ENCODE measurements around the gene HARS2. TPM values are rescaled to one million over a fixed set of nuclear protein-coding genes. Genes with fewer than 3 reads are reported as not detected.

HARS2 gene
- total RNA-seq, 1 experiment from 2014 or later: 20.5 TPM

GRCh38 chr5:140741967-140742366 lies 50.7 kb downstream of the HARS2 start:
- Histone ChIP-seq H2BK20ac (ENCODE audit: low read depth, low read length, poor library complexity, severe bottlenecking) (no peak overlapping the region), H3K4ac (ENCODE audit: low read depth, low read length) (no peak overlapping the region), H3K4me2 (ENCODE audit: insufficient read depth, insufficient read length, low read length) (no peak overlapping the region), H2BK12ac (ENCODE audit: insufficient read length, low read depth, low read length) (no peak overlapping the region), H2BK5ac (ENCODE audit: insufficient read length, low read length) (no peak overlapping the region), H2AFZ (ENCODE audit: low read length) (no peak overlapping the region), H4K8ac (replicated peaks; ENCODE audit: insufficient read length, low read depth, low read length) (no peak overlapping the region), H3K56ac (ENCODE audit: insufficient read length, low read depth, low read length) (no peak overlapping the region), H3K9me3 (ENCODE audit: control insufficient read depth, low read depth, low read length) (no peaks in the 10 kb centered on the region), H4K5ac (ENCODE audit: insufficient read length, low read depth, low read length) (no peak overlapping the region), H3K14ac (ENCODE audit: insufficient read depth, low read length) (no peak overlapping the region), H2BK15ac (ENCODE audit: low read depth, low read length) (no peak overlapping the region), H3K27me3 (ENCODE audit: insufficient read depth, low read length) (no peaks in the 10 kb centered on the region), H4K91ac (ENCODE audit: insufficient read length, low read depth, low read length) (no peak overlapping the region), H4K20me1 (ENCODE audit: control insufficient read depth, insufficient read depth, insufficient read length) (no peaks in the 10 kb centered on the region), H3K23ac (ENCODE audit: insufficient read length, low read depth, low read length) (no peak overlapping the region), H3K4me1 (ENCODE audit: insufficient read depth, low read length) (no peaks in the 10 kb centered on the region), H3K23me2 (ENCODE audit: insufficient read length, low read depth, low read length, poor library complexity, severe bottlenecking) (no peaks in the 10 kb centered on the region), H3K9ac (ENCODE audit: extremely low read depth, insufficient read length, low read length) (no peak overlapping the region), H3T11ph (ENCODE audit: low read length) (no peak overlapping the region), H3K27ac (ENCODE audit: insufficient read length, low read depth, low read length) (no peak overlapping the region), H2AK5ac (ENCODE audit: insufficient read length, low read length) (no peak overlapping the region), H3K18ac (ENCODE audit: insufficient read length, low read depth, low read length) (no peak overlapping the region), H3K79me2 (ENCODE audit: insufficient read depth, low read length) (no peaks in the 10 kb centered on the region), H3K79me1 (ENCODE audit: insufficient read depth, low read depth, low read length, poor library complexity, severe bottlenecking) (no peaks in the 10 kb centered on the region), H2BK120ac (ENCODE audit: low read depth, low read length, poor library complexity, severe bottlenecking) (no peak overlapping the region)
- Mint-ChIP-seq H3K4me3 (no peak overlapping the region), H3K36me3 (ENCODE audit: insufficient read depth in 1 of 3, low read depth in 3 of 3) (no peaks in the 10 kb centered on the region), H3K4me1 (no peaks in the 10 kb centered on the region), H3K27me3 (ENCODE audit: low read depth) (peaks cover 6% of the 10 kb centered on the region), H3K9me3 (peaks cover 46 to 49% of the 10 kb centered on the region in 2 experiments), H3K27ac (no peak overlapping the region; a peak in 1 of 7 replicates)
- no CpG with 5 or more reads among the region's 1 CpG for WGBS (ENCODE audit: extremely low coverage, insufficient read length, low lambda C conversion rate)
- TF ChIP-seq CTCF (conservative IDR thresholded peaks at IDR 0.05): no peak
- DNase-seq: no peak

Small RNA genes within 50 kb of the gene (microRNA-seq; reads per million reads assigned to microRNA genes)
- not detected for gene MIR3655 (ENCODE audit: borderline microRNAs expressed)

Other genes starting within 250 kb of the HARS2 start
- 7.7 and 10.1 TPM in 2 replicates for gene EIF4EBP3, start 143.8 kb upstream of the HARS2 start, total RNA-seq (2021)
- 49.3 and 54.0 TPM in 2 replicates for gene SRA1, start 134.0 kb upstream of the HARS2 start, total RNA-seq (2021)
- gene APBB3, start 126.9 kb upstream of the HARS2 start, total RNA-seq (2021): 23.8 and 23.9 TPM in 2 replicates
- 92.0 and 92.3 TPM in 2 replicates for gene SLC35A4, start 126.6 kb upstream of the HARS2 start, total RNA-seq (2021)
- gene CD14, start 58.3 kb upstream of the HARS2 start, total RNA-seq (2021): 0.13 TPM in 1 of 2 replicates, not detected in the other
- 37.3 and 39.3 TPM in 2 replicates for gene TMCO6, start 52.0 kb upstream of the HARS2 start, total RNA-seq (2021)
- 84.9 and 86.6 TPM in 2 replicates for gene NDUFA2, start 43.8 kb upstream of the HARS2 start, total RNA-seq (2021)
- 75.2 and 79.3 TPM in 2 replicates for gene IK, start 43.6 kb upstream of the HARS2 start, total RNA-seq (2021)
- 24.7 and 26.6 TPM in 2 replicates for gene WDR55, start 26.6 kb upstream of the HARS2 start, total RNA-seq (2021)
- 2.3 and 2.4 TPM in 2 replicates for gene DND1, start 17.9 kb upstream of the HARS2 start, total RNA-seq (2021)
- gene HARS1, start 85 bp upstream of the HARS2 start, total RNA-seq (2021): 70.2 and 76.3 TPM in 2 replicates
- 61.0 and 61.8 TPM in 2 replicates for gene ZMAT2, start 9.0 kb downstream of the HARS2 start, total RNA-seq (2021)
- gene PCDHA1, start 94.7 kb downstream of the HARS2 start, total RNA-seq (2021): 0.44 and 0.61 TPM in 2 replicates
- 0.18 and 0.20 TPM in 2 replicates for gene PCDHA2, start 103.4 kb downstream of the HARS2 start, total RNA-seq (2021)
- gene PCDHA3, start 109.6 kb downstream of the HARS2 start, total RNA-seq (2021): 0.20 TPM in 1 of 2 replicates, not detected in the other
- gene PCDHA4, start 115.6 kb downstream of the HARS2 start, total RNA-seq (2021): 3.5 and 3.9 TPM in 2 replicates
- 0.33 and 0.39 TPM in 2 replicates for gene PCDHA5, start 130.2 kb downstream of the HARS2 start, total RNA-seq (2021)
- 4.5 and 4.9 TPM in 2 replicates for gene PCDHA6, start 136.5 kb downstream of the HARS2 start, total RNA-seq (2021)
- gene PCDHA7, start 142.8 kb downstream of the HARS2 start, total RNA-seq (2021): 0.48 and 0.86 TPM in 2 replicates
- gene PCDHA8, start 149.7 kb downstream of the HARS2 start, total RNA-seq (2021): 0.57 and 0.79 TPM in 2 replicates
- 0.46 and 0.55 TPM in 2 replicates for gene PCDHA9, start 156.9 kb downstream of the HARS2 start, total RNA-seq (2021)
- gene PCDHA10, start 164.4 kb downstream of the HARS2 start, total RNA-seq (2021): 10.4 and 10.7 TPM in 2 replicates
- 6.3 and 6.6 TPM in 2 replicates for gene PCDHA11, start 177.5 kb downstream of the HARS2 start, total RNA-seq (2021)
- gene PCDHA12, start 183.9 kb downstream of the HARS2 start, total RNA-seq (2021): 7.1 and 7.2 TPM in 2 replicates
- 1.0 and 1.1 TPM in 2 replicates for gene PCDHA13, start 190.7 kb downstream of the HARS2 start, total RNA-seq (2021)
- gene PCDHAC1, start 234.8 kb downstream of the HARS2 start, total RNA-seq (2021): 8.0 and 8.7 TPM in 2 replicates

Measured in H9 (cell line).